HG03521 (cell line): ENCODE measurements around the gene FNDC1.

ENCODE experiments used
- ATAC-seq: cut with Tn5 transposase; IDR thresholded peaks from one replicate; pipeline ENCODE4 v1.9.1; 2021; ENCODE audit warnings: mild to moderate bottlenecking, moderate library complexity; ENCODE audit not compliant: unreplicated experiment

FNDC1 gene

GRCh38 chr6:159304641-159305040, 135.4 kb downstream of the FNDC1 start:
- no peak for ATAC-seq

- ATAC-seq, result no peak
These were observed 136.0 kb downstream of the FNDC1 start for GRCh38 chr6:159305159-159305558.

DNA sequence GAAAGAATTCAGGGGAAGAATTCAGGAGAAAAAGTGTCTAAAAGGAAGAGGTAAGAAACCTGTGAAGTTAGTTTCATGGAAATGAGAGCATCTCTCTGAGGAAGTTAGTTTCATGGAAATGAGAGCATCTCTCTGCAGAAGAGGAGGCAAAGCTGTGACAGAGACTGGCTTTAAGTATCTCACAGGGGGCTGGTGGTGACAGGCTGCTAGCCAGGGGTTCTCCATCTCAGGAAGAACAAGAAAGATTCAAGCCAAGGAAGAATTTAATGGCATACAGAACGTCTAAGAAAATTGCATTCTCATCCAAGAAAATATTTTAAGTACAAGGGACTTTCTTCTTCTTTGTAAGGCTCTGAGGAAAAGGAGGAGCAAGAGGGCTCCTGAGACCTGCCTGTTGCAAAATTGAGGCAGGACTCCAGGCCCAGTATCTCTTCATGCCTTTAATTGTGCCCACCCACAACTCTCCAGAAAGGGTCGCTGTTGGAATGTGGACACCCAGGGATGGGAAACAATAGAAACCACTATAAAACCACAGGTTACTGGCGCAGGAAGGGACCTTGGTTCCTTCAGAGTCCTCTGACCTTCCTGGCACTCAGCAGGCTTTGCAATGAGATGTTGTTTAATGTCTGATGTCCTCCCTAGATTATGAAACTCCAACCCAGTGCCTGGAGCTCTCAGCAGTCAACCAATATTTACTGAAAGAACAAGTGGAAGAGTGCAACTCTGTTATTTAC, 136.8 kb downstream of the FNDC1 start:
- no peak for ATAC-seq

DNA sequence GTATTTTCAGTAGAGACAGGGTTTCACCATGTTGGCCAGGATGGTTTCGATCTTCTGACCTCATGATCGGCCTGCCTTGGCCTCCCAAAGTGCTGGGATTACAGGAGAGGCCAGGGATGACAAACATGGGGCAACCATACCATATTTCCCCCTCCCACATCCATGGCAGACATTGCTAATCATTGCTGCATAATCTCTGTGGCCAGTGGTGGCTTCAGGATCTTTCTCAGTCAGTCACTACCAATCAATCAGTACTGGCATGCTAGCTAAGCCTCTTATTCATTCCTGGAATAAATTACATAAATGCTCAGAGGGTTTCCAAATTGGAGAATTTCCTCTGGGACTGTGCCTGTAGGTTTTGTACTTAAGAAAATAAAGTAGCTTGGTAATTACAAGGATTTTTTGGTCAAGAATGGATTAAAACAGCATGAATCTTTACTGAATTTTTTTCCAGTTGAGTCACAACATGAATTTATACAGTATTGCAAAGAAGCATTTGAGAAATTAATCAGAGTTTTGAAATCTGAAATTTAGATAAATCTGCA, 138.1 kb downstream of the FNDC1 start:
- ATAC-seq, result no peak

- no peak for ATAC-seq
These were observed 139.0 kb downstream of the FNDC1 start for GRCh38 chr6:159308198-159308597.

- no peak for ATAC-seq
These were observed 140.5 kb downstream of the FNDC1 start for GRCh38 chr6:159309723-159310122.

DNA sequence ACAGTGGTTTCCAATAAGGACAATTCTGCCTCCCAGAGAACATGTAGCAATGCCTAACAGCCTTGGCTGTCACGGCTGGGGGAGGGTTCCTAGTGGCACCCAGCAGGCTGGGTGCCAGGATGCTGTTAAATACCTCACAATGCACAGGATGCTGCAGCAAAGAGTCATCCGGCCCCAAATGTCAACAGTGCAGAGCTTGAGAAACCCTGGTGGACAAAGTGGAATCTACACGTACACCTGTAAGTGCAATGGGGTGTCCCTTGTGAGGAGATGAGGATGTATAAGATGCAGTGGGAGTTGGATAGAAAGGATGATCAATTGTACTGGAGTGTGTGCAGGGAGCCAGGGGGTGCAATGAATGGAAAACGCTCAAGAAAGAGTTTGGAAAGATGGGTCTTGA, 142.4 kb downstream of the FNDC1 start:
- ATAC-seq, result no peak

DNA sequence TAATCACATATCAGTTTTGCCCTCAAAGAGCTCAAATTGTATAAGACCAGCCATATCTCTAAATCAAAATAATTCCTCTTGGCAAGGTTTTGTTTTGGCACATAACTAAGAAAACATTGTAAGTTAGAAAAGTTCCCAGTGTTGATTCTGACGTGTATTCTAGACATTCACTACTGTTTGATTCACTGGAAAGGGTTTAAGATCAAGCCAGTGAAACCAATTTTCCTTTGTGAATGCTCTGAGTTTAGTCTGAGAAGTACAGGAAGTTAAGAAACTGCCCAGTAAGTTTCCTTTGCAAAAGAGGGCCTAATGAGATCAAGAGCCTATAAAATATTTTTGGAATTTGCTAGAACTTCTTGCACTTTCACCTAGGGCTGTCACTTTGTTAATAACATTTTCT, 143.0 kb downstream of the FNDC1 start:
- no peak for ATAC-seq

DNA sequence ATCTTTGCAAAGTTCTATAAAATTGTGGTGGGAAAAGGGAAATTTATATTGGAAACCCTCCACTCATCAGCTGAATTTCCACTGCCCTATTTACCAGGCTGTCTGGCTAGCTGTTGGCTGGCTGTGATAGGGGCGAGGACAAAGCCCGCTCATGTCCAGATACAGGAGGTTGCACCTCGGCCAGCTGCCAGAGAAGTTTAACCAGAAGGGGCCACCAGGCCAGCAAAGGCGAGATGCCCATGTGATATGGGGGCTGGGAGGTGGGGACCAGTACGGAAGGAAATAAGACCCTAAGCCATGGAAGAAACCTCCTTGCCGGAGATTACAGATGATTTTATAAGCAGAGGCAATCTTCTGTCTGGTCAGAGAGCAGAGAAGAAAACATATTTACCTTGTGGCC, 143.8 kb downstream of the FNDC1 start:
- no peak for ATAC-seq

GRCh38 chr6:159315562-159315961, 146.4 kb downstream of the FNDC1 start:
- no peak for ATAC-seq

GRCh38 chr6:159317430-159317829, 148.2 kb downstream of the FNDC1 start:
- no peak for ATAC-seq

DNA sequence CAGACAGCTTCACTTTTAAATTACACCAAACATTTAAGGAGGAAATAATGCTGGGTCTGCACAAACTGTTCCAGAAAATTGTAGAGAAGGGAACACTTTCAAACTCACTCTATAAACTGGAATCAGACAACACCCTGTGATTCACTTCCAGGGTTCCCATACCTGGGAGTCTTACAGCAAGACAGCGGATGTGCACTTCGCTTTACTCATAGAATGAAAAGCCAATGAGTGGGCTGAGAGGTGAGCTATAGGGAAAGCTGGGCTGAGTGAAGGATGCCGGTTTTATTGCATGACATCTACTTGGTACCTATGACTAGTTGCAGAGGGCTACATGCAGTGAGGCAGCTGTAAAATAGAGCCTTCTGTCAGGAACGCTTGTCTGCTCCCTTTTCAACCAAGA, 152.1 kb downstream of the FNDC1 start:
- no peak for ATAC-seq
